Neural crest cell (in vitro differentiated cells): Measurements from ENCODE around the gene MYO15A. TPM values are rescaled to one million over a fixed set of nuclear protein-coding genes. Genes with fewer than 3 reads are reported as not detected.

Experiments
- DNase-seq: peaks from one replicate; pipeline ENCODE4 v3.0.0; 2021; ENCODE audit warnings: low read depth, mixed read lengths, low spot score
- H3K27ac Mint-ChIP-seq: one replicate; pipeline ENCODE4 v1.8.0; 2021; ENCODE audit warnings: mild to moderate bottlenecking, mixed read lengths; ENCODE audit not compliant: unreplicated experiment
- H3K27me3 Mint-ChIP-seq: 2 replicates; pipeline ENCODE4 v1.8.0; 2021; ENCODE audit warnings: low read depth, mild to moderate bottlenecking, mixed read lengths
- H3K36me3 Mint-ChIP-seq: 2 replicates; pipeline ENCODE4 v1.8.0; 2021; ENCODE audit warnings: low read depth, mild to moderate bottlenecking, mixed read lengths
- H3K4me1 Mint-ChIP-seq: 2 replicates; pipeline ENCODE4 v1.8.0; 2021; ENCODE audit warnings: mixed read lengths
- H3K4me3 Mint-ChIP-seq: one replicate; pipeline ENCODE4 v1.8.0; 2021; ENCODE audit warnings: mild to moderate bottlenecking, mixed read lengths
- H3K9me3 Mint-ChIP-seq: 2 replicates; pipeline ENCODE4 v1.8.0; 2021; ENCODE audit warnings: mixed read lengths
- CTCF ChIP-seq: fragments of 200-600 bp; sonication (generic); conservative IDR thresholded peaks from 2 replicates; pipeline ENCODE4 v1.5.0; 2021; ENCODE audit warnings: antibody characterized with exemption, mild to moderate bottlenecking
- total RNA-seq: library from RNA; stranded (reverse); gene quantifications from 2 replicates; pipeline ENCODE4 v1.2.1, GENCODE V29; 2021

The MYO15A gene
- total RNA-seq, 1 donor from 2014 or later = 1.6 TPM

- H3K4me3 Mint-ChIP-seq = no peak overlapping the region
- H3K27me3 Mint-ChIP-seq = no peaks in the 10 kb centered on the region
- H3K27ac Mint-ChIP-seq = no peak overlapping the region
- TF ChIP-seq CTCF = no peak
- no peaks in the 10 kb centered on the region for H3K9me3 Mint-ChIP-seq
- peaks cover 4% of the 10 kb centered on the region for H3K4me1 Mint-ChIP-seq
- peaks cover 2% of the 10 kb centered on the region for H3K36me3 Mint-ChIP-seq
- no peak for DNase-seq
Observed at GRCh38 chr17:18117982-18118975, 9.7 kb downstream of the MYO15A start.

GRCh38 chr17:18119166-18119745 is 10.7 kb downstream of the MYO15A start:
- TF ChIP-seq CTCF = no peak
- no peak for DNase-seq
- no peak overlapping the region for H3K4me3 Mint-ChIP-seq
- H3K9me3 Mint-ChIP-seq = no peaks in the 10 kb centered on the region
- peaks cover 4% of the 10 kb centered on the region for H3K4me1 Mint-ChIP-seq
- peaks cover 2% of the 10 kb centered on the region for H3K36me3 Mint-ChIP-seq
- no peaks in the 10 kb centered on the region for H3K27me3 Mint-ChIP-seq
- no peak overlapping the region for H3K27ac Mint-ChIP-seq

- no peaks in the 10 kb centered on the region for H3K9me3 Mint-ChIP-seq
- DNase-seq = no peak
Observed at GRCh38 chr17:18119938-18120337, 11.4 kb downstream of the MYO15A start.

GRCh38 chr17:18120461-18121017 is 12.0 kb downstream of the MYO15A start:
- Mint-ChIP-seq H3K36me3 (peaks cover 2% of the 10 kb centered on the region), H3K9me3 (no peaks in the 10 kb centered on the region), H3K27me3 (no peaks in the 10 kb centered on the region), H3K4me1 (peaks cover 4% of the 10 kb centered on the region), H3K27ac (no peak overlapping the region), H3K4me3 (no peak overlapping the region)
- no peak for DNase-seq
- no peak for TF ChIP-seq CTCF

More at GRCh38 chr17:18119938-18120337, 11.4 kb downstream of the MYO15A start:
- TF ChIP-seq CTCF = no peak
- peaks cover 2% of the 10 kb centered on the region for H3K36me3 Mint-ChIP-seq
- peaks cover 4% of the 10 kb centered on the region for H3K4me1 Mint-ChIP-seq
- no peak overlapping the region for H3K27ac Mint-ChIP-seq
- H3K4me3 Mint-ChIP-seq = no peak overlapping the region
- H3K27me3 Mint-ChIP-seq = no peaks in the 10 kb centered on the region

- no peak for TF ChIP-seq CTCF
- H3K4me3 Mint-ChIP-seq = no peak overlapping the region
- no peaks in the 10 kb centered on the region for H3K27me3 Mint-ChIP-seq
- H3K9me3 Mint-ChIP-seq = no peaks in the 10 kb centered on the region
- DNase-seq = no peak
- peaks cover 2% of the 10 kb centered on the region for H3K36me3 Mint-ChIP-seq
- H3K4me1 Mint-ChIP-seq = no peaks in the 10 kb centered on the region
- no peak overlapping the region for H3K27ac Mint-ChIP-seq
Observed at GRCh38 chr17:18121144-18121910, 12.8 kb downstream of the MYO15A start.
